Right kidney (tissue), 1 donor: ENCODE data around the gene ALDH1A2.
A peak's percentile ranks its signal among the peaks of the same experiment; 100 is the strongest.
"Not testable (repeated sequence)": the region's sequence is repeated elsewhere in the genome, so short reads cannot be mapped to it uniquely, and the experiment has no call there.

Source experiments
- DNase-seq: peaks from one replicate; pipeline ENCODE4 v3.0.0-alpha.2; 2016

Gene ALDH1A2

GRCh38 chr15:58002338-58003126, 63.0 kb downstream of the ALDH1A2 start:
- no peak for DNase-seq

- not testable (repeated sequence) for DNase-seq
Measured at GRCh38 chr15:57999699-58000098, 65.8 kb downstream of the ALDH1A2 start.

GRCh38 chr15:57996561-57996960, 69.0 kb downstream of the ALDH1A2 start:
- DNase-seq = no peak

GRCh38 chr15:57994221-57995049, 71.1 kb downstream of the ALDH1A2 start:
- DNase-seq = no peak

GRCh38 chr15:57993409-57994145, 71.9 kb downstream of the ALDH1A2 start:
- no peak for DNase-seq

- DNase-seq = no peak
Measured at GRCh38 chr15:57992761-57993355, 72.7 kb downstream of the ALDH1A2 start.

GRCh38 chr15:57973534-57973933, 92.0 kb downstream of the ALDH1A2 start:
- DNase-seq = no peak

GRCh38 chr15:57972864-57973263, 92.6 kb downstream of the ALDH1A2 start:
- DNase-seq = no peak

GRCh38 chr15:57969996-57970395, 95.5 kb downstream of the ALDH1A2 start:
- no peak for DNase-seq

GRCh38 chr15:57969355-57969754, 96.2 kb downstream of the ALDH1A2 start:
- DNase-seq = no peak

- no peak for DNase-seq
Measured at GRCh38 chr15:57962887-57963286, 102.6 kb downstream of the ALDH1A2 start.

- no peak for DNase-seq
Measured at GRCh38 chr15:57961919-57962318, 103.6 kb downstream of the ALDH1A2 start.

- no peak for DNase-seq
Measured at GRCh38 chr15:57957113-57957512, 108.4 kb downstream of the ALDH1A2 start.

GRCh38 chr15:57953874-57954273, 111.6 kb downstream of the ALDH1A2 start:
- DNase-seq = no peak

GRCh38 chr15:57951328-57951932, 114.1 kb downstream of the ALDH1A2 start:
- DNase-seq = no peak

- DNase-seq = no peak
Measured at GRCh38 chr15:57950381-57950946, 115.0 kb downstream of the ALDH1A2 start.

- DNase-seq = peak; percentile 41
Measured at GRCh38 chr15:57949374-57949943, 116.1 kb downstream of the ALDH1A2 start.

- no peak for DNase-seq
Measured at GRCh38 chr15:57948351-57949289, 116.9 kb downstream of the ALDH1A2 start.

GRCh38 chr15:57947781-57948180, 117.7 kb downstream of the ALDH1A2 start:
- DNase-seq = no peak

- no peak for DNase-seq
Measured at GRCh38 chr15:57947282-57947681, 118.2 kb downstream of the ALDH1A2 start.
